HFFc6 (cell line): ENCODE measurements around the gene NCAM1. TPM values are rescaled to one million over a fixed set of nuclear protein-coding genes. Genes with fewer than 3 reads are reported as not detected.

Experiments used
- DNase-seq: peaks from one replicate; pipeline ENCODE4 v3.0.0-alpha.2; 2018
- H3K27ac Mint-ChIP-seq: 2 replicates; pipeline ENCODE4 v1.8.0; 2020; ENCODE audit warnings: mild to moderate bottlenecking, mixed read lengths
- H3K27me3 Mint-ChIP-seq: 2 replicates; pipeline ENCODE4 v1.8.0; 2021; ENCODE audit warnings: mild to moderate bottlenecking, moderate library complexity, mixed read lengths; ENCODE audit not compliant: insufficient read depth
- H3K36me3 Mint-ChIP-seq: 2 replicates; pipeline ENCODE4 v1.8.0; 2021; ENCODE audit warnings: low read depth, mixed read lengths
- H3K4me1 Mint-ChIP-seq: 2 replicates; pipeline ENCODE4 v1.8.0; 2020; ENCODE audit warnings: low read depth, mixed read lengths
- H3K4me3 Mint-ChIP-seq: 2 replicates; pipeline ENCODE4 v1.8.0; 2020; ENCODE audit warnings: mild to moderate bottlenecking, moderate library complexity, mixed read lengths
- H3K9me3 Mint-ChIP-seq: 2 replicates; pipeline ENCODE4 v1.8.0; 2020; ENCODE audit warnings: mild to moderate bottlenecking, mixed read lengths
- CTCF ChIP-seq: fragments of 200-600 bp; sonication (generic); IDR thresholded peaks from 2 replicates; pipeline ENCODE4 v1.5.0; 2021; ENCODE audit warnings: antibody characterized with exemption, mild to moderate bottlenecking
- total RNA-seq, 6 experiments: library from RNA; stranded (reverse); fragmentation: NEBNext Ultra II Directional; extraction: Animal tissue kit (Norgen Biotek cat#: 25700); gene quantifications; 2 replicates in 1 of 6; 3 replicates in 5 of 6; pipeline ENCODE4 v1.2.3, GENCODE V29; 2021

The NCAM1 gene
- total RNA-seq, 6 experiments from 2014 or later, result 0.20 TPM; not detected in 5

DNA sequence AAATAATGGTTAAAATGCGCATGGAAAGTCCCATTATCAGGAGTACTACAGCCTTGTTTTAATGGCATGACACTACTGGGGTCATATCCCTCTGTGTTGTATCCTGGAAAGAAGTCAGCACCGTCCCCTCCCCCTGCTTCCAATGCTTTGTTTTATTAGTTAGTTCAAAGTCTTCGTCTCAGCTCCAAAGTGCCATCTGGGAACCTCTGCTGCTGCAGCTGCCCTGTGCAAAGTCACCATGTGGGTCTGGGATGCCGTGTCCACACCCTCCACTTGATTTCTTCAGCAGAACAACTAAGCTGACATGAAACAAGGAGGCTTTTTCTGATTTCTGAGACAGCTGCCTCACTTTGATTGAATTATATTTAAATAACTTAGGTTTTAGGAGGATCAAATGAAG is 29.5 kb upstream of the NCAM1 start:
- H3K4me1 Mint-ChIP-seq, result no peaks in the 10 kb centered on the region
- no peak for TF ChIP-seq CTCF
- H3K9me3 Mint-ChIP-seq, result peaks cover 28% of the 10 kb centered on the region
- 0 out of 2 replicates have a peak, but pooled peaks cover 5% of the 10 kb centered on the region for H3K36me3 Mint-ChIP-seq
- no peak overlapping the region for H3K27ac Mint-ChIP-seq
- H3K4me3 Mint-ChIP-seq, result no peak overlapping the region
- H3K27me3 Mint-ChIP-seq, result no peaks in the 10 kb centered on the region
- DNase-seq, result no peak

DNA sequence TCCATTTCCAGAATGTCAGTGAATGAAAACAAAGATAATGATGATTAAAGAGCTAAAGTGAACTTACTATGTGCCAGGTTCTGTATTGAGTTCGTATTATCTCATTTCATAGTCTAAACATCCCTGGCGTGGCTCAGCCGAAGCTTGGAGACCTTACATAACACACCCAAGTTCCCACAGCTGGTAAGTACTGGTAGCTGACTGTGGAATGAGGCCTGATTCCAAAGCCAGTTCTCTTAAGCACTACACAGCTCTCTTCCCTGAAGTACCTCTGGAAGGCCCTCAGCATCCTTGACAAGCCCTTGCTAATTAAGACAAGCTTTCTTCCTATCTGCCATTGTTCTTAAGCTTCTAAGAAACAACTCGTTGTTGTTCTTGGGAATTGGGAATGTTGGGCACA is 28.6 kb upstream of the NCAM1 start:
- no peak overlapping the region for H3K27ac Mint-ChIP-seq
- TF ChIP-seq CTCF, result no peak
- no peaks in the 10 kb centered on the region for H3K4me1 Mint-ChIP-seq
- no peak for DNase-seq
- H3K4me3 Mint-ChIP-seq, result no peak overlapping the region
- no peaks in the 10 kb centered on the region for H3K27me3 Mint-ChIP-seq
- H3K36me3 Mint-ChIP-seq, result 0 out of 2 replicates have a peak, but pooled peaks cover 5% of the 10 kb centered on the region
- peaks cover 28% of the 10 kb centered on the region for H3K9me3 Mint-ChIP-seq

DNA sequence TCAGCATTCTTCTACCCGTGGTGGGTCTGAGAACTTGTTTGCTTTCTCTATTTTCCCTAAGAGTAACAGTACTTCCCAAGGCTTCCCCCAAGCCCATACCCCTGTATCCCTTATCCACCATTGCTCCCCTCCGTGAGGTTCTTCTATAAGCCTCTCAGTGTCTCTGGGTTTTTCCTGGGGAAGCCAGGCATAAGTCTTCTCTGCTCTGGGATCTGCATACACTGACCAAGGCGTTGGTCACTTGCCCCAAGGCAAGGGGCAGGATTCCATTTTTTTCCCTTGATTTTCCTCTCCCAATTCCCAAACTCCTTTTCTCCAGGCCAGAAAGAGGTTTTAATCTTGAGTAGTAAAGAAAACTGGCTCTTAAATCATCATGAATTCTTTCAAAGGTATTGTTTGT is 27.2 kb upstream of the NCAM1 start:
- H3K4me1 Mint-ChIP-seq, result no peaks in the 10 kb centered on the region
- peaks cover 35% of the 10 kb centered on the region for H3K9me3 Mint-ChIP-seq
- H3K36me3 Mint-ChIP-seq, result 0 out of 2 replicates have a peak, but pooled peaks cover 5% of the 10 kb centered on the region
- DNase-seq, result no peak
- no peaks in the 10 kb centered on the region for H3K27me3 Mint-ChIP-seq
- H3K4me3 Mint-ChIP-seq, result no peak overlapping the region
- no peak for TF ChIP-seq CTCF
- H3K27ac Mint-ChIP-seq, result no peak overlapping the region

DNA sequence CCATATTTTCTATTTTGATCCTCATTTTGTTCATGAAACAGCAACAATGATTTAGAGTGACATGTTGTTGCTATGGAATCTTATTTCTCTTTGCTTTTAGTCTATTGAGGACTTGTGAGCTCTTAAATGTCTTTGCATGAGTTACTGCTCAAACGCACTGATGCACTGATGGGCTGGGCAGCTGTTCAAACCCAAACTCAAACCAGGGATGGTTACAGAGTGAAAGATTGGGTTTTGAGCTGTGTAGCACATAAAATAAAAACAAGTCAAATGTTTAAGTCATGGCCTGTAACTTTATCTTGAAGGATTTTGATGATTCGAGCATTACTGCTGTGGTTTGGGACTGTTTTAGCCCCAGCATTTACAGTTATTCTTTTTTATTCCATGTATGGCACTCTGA is 20.1 kb upstream of the NCAM1 start:
- H3K27me3 Mint-ChIP-seq, result no peaks in the 10 kb centered on the region
- no peaks in the 10 kb centered on the region for H3K36me3 Mint-ChIP-seq
- H3K9me3 Mint-ChIP-seq, result peaks cover 17% of the 10 kb centered on the region
- H3K4me3 Mint-ChIP-seq, result no peak overlapping the region
- no peaks in the 10 kb centered on the region for H3K4me1 Mint-ChIP-seq
- no peak for TF ChIP-seq CTCF
- no peak for DNase-seq
- H3K27ac Mint-ChIP-seq, result no peak overlapping the region

GRCh38 chr11:112942966-112943643 is 18.1 kb upstream of the NCAM1 start:
- TF ChIP-seq CTCF, result no peak
- Mint-ChIP-seq H3K4me3 (no peak overlapping the region), H3K27ac (no peak overlapping the region), H3K36me3 (no peaks in the 10 kb centered on the region), H3K9me3 (peaks cover 23% of the 10 kb centered on the region), H3K27me3 (no peaks in the 10 kb centered on the region), H3K4me1 (no peaks in the 10 kb centered on the region)
- DNase-seq, result no peak
